OCI-M2 (cell line): ENCODE data around the gene C2orf80.
"Not testable (repeated sequence)": the region's sequence is repeated elsewhere in the genome, so short reads cannot be mapped to it uniquely, and the experiment has no call there.

Experiments used
- DNase-seq: peaks from one replicate; lab custom pipeline; 2025; ENCODE audit not compliant: unreplicated experiment; lab: John Stamatoyannopoulos, UW

The C2orf80 gene

GRCh38 chr2:208179028-208179609 is 10.7 kb downstream of the C2orf80 start:
- DNase-seq: no peak

GRCh38 chr2:208175840-208176153 is 14.0 kb downstream of the C2orf80 start:
- DNase-seq: no peak

GRCh38 chr2:208175069-208175839 is 14.6 kb downstream of the C2orf80 start:
- DNase-seq: peak; percentile 55

GRCh38 chr2:208174144-208174543 is 15.7 kb downstream of the C2orf80 start:
- no peak for DNase-seq

- no peak for DNase-seq
Measured at GRCh38 chr2:208172125-208172524, 17.7 kb downstream of the C2orf80 start.

GRCh38 chr2:208164951-208165755 is 24.7 kb downstream of the C2orf80 start:
- no peak for DNase-seq

- DNase-seq: no peak
Measured at GRCh38 chr2:208163489-208163888, 26.3 kb downstream of the C2orf80 start, which contains the start of gene CRYGA. Gene CRYGA, minus strand, starts transcription at chr2:208163589. Its CDS starts 33 bp downstream, at chr2:208163556.

GRCh38 chr2:208156439-208156838 is 33.4 kb downstream of the C2orf80 start:
- no peak for DNase-seq

- DNase-seq: no peak
Measured at GRCh38 chr2:208153156-208153555, 36.7 kb downstream of the C2orf80 start.

GRCh38 chr2:208150956-208151355 is 38.9 kb downstream of the C2orf80 start:
- DNase-seq: no peak

- DNase-seq: no peak
Measured at GRCh38 chr2:208150094-208150493, 39.7 kb downstream of the C2orf80 start.

- no peak for DNase-seq
Measured at GRCh38 chr2:208148803-208149202, 41.0 kb downstream of the C2orf80 start.

GRCh38 chr2:208147759-208148158 is 42.1 kb downstream of the C2orf80 start:
- no peak for DNase-seq

GRCh38 chr2:208147008-208147407 is 42.8 kb downstream of the C2orf80 start:
- no peak for DNase-seq

- no peak for DNase-seq
Measured at GRCh38 chr2:208146006-208146405, 43.8 kb downstream of the C2orf80 start, which contains the start of gene CRYGB. Gene CRYGB, minus strand, starts transcription at chr2:208146158. Its CDS starts 38 bp downstream, at chr2:208146120.

- DNase-seq: no peak
Measured at GRCh38 chr2:208142925-208143799, 46.7 kb downstream of the C2orf80 start.

- no peak for DNase-seq
Measured at GRCh38 chr2:208142240-208142924, 47.4 kb downstream of the C2orf80 start.

- no peak for DNase-seq
Measured at GRCh38 chr2:208139447-208139846, 50.4 kb downstream of the C2orf80 start.

- not testable (repeated sequence) for DNase-seq
Measured at GRCh38 chr2:208138334-208138733, 51.5 kb downstream of the C2orf80 start.

- DNase-seq: no peak
Measured at GRCh38 chr2:208136716-208137094, 53.1 kb downstream of the C2orf80 start.
